B cell (primary cell): ENCODE measurements around the gene CD274. TPM values are rescaled to one million over a fixed set of nuclear protein-coding genes. Genes with fewer than 3 reads are reported as not detected.

ENCODE experiments used
- ATAC-seq: fragments of 200-7000 bp; cut with Tn5 transposase; one replicate; pipeline ENCODE4 v1.10.0; 2021; ENCODE audit warnings: low read depth, mild to moderate bottlenecking, moderate number of reproducible peaks, moderate library complexity
- CTCF ChIA-PET: fragments of 350-600 bp; sonication (Branson Sonifier 250); formaldehyde crosslinking; loops from one replicate; lab custom pipeline; 2021; ENCODE audit warnings: antibody characterized with exemption, inconsistent platforms; lab: Charles Lee
- POLR2A ChIA-PET: fragments of 350-600 bp; sonication (Branson Sonifier 250); formaldehyde crosslinking; loops from one replicate; lab custom pipeline; 2021; ENCODE audit warnings: antibody characterized with exemption; lab: Charles Lee
- DNase-seq: peaks from one replicate; pipeline ENCODE4 v3.0.0; 2013
- H2AFZ ChIP-seq: 2 replicates; pipeline ENCODE4 v1.6.1; 2012; ENCODE audit warnings: mild to moderate bottlenecking, low read depth, low read length; ENCODE audit not compliant: insufficient read depth, poor library complexity, severe bottlenecking
- H3K27ac ChIP-seq, 2 donors: 1 replicate in 1 of 2; 2 replicates in 1 of 2; pipeline ENCODE4 v1.5.1; 2012 to 2013; ENCODE audit warnings: low read length in 2 of 2, mild to moderate bottlenecking in 2 of 2, moderate library complexity in 1 of 2
- H3K27me3 ChIP-seq, 4 experiments: fragments of 200-600 bp in 1 of 4; sonication (generic) in 1 of 4; replicated peaks in 1 of 4; 1 replicate in 2 of 4; 2 replicates in 2 of 4; pipeline versions ENCODE4 v1.6.1 to v1.7.0; 2013 to 2016; ENCODE audit warnings: low read length in 3 of 4, mild to moderate bottlenecking in 2 of 4, mixed read lengths in 1 of 4, moderate library complexity in 1 of 4; ENCODE audit not compliant: insufficient read depth in 4 of 4, control insufficient read depth in 3 of 4; ENCODE audit errors: control extremely low read depth in 1 of 4
- H3K36me3 ChIP-seq, 2 experiments: replicated peaks in 1 of 2; 1 replicate in 1 of 2; 2 replicates in 1 of 2; pipeline versions ENCODE4 v1.6.1 to v1.7.1; 2013; ENCODE audit warnings: low read length in 1 of 2; ENCODE audit not compliant: insufficient read depth in 2 of 2, control insufficient read depth in 1 of 2; ENCODE audit errors: control extremely low read depth in 1 of 2, extremely low read depth in 1 of 2
- H3K4me1 ChIP-seq, 2 donors: fragments of 200-600 bp in 1 of 2; sonication (generic) in 1 of 2; 1 replicate in 1 of 2; 2 replicates in 1 of 2; pipeline versions ENCODE4 v1.5.1 to v1.6.1; 2013 to 2017; ENCODE audit warnings: low read length in 2 of 2; ENCODE audit not compliant: control insufficient read depth in 2 of 2, insufficient read depth in 2 of 2
- H3K4me2 ChIP-seq: replicated peaks from 2 replicates; pipeline ENCODE3; 2012; ENCODE audit warnings: mild to moderate bottlenecking, low read depth, low read length; ENCODE audit not compliant: poor library complexity, severe bottlenecking
- H3K4me3 ChIP-seq, 5 experiments: fragments of 200-600 bp in 1 of 5; sonication (generic) in 1 of 5; 1 replicate in 3 of 5; 2 replicates in 2 of 5; pipeline versions ENCODE4 v1.5.1 to v1.7.0; 2011 to 2016; ENCODE audit warnings: low read length in 4 of 5, mild to moderate bottlenecking in 4 of 5, low read depth in 2 of 5, control low read depth in 1 of 5, moderate library complexity in 1 of 5; ENCODE audit not compliant: insufficient read depth in 1 of 5; ENCODE audit errors: control extremely low read depth in 1 of 5, extremely low read depth in 1 of 5
- H3K79me2 ChIP-seq: fragments of 200-600 bp; sonication (generic); one replicate; pipeline ENCODE4 v1.6.0; 2016; ENCODE audit warnings: low read length; ENCODE audit not compliant: control insufficient read depth, insufficient read depth
- H3K9ac ChIP-seq: fragments of 200-600 bp; sonication (generic); 2 replicates; pipeline ENCODE4 v1.6.1; 2017; ENCODE audit warnings: mild to moderate bottlenecking, low read length, moderate library complexity
- H3K9me3 ChIP-seq, 3 donors: one replicate each; pipeline versions ENCODE4 v1.6.1 to v1.7.1; 2013; ENCODE audit warnings: low read length in 2 of 3; ENCODE audit not compliant: control insufficient read depth in 2 of 3, insufficient read depth in 1 of 3; ENCODE audit errors: control extremely low read depth in 1 of 3
- H4K20me1 ChIP-seq: 2 replicates; pipeline ENCODE4 v1.6.0; 2012; ENCODE audit warnings: mild to moderate bottlenecking, low read length; ENCODE audit not compliant: insufficient read depth, control insufficient read depth, poor library complexity, severe bottlenecking
- H3K27ac Mint-ChIP-seq: one replicate; pipeline ENCODE4 v1.8.0; 2021; ENCODE audit warnings: mixed read lengths
- H3K27me3 Mint-ChIP-seq: one replicate; pipeline ENCODE4 v1.8.0; 2021; ENCODE audit warnings: mixed read lengths
- H3K4me1 Mint-ChIP-seq: one replicate; pipeline ENCODE4 v1.8.0; 2021; ENCODE audit warnings: mixed read lengths
- H3K4me3 Mint-ChIP-seq: one replicate; pipeline ENCODE4 v1.8.0; 2021; ENCODE audit warnings: mixed read lengths
- H3K9me3 Mint-ChIP-seq: one replicate; pipeline ENCODE4 v1.8.0; 2022; ENCODE audit warnings: mixed read lengths; ENCODE audit not compliant: insufficient read depth
- CTCF ChIP-seq: fragments of 200-600 bp; IDR thresholded peaks from one replicate; pipeline ENCODE4 v1.8.0; 2022; ENCODE audit warnings: antibody characterized with exemption, mild to moderate bottlenecking
- EZH2 ChIP-seq: IDR thresholded peaks from 2 replicates; pipeline ENCODE4 v1.6.1; 2012; ENCODE audit warnings: borderline replicate concordance, low read depth, mild to moderate bottlenecking, moderate library complexity, low read length; ENCODE audit not compliant: insufficient read depth, poor library complexity, severe bottlenecking
- whole genome bisulfite sequencing: methylation state at CpG from one replicate; pipeline ENCODE4 v1.1.5; 2013; ENCODE audit warnings: missing lambda C conversion rate; ENCODE audit not compliant: insufficient coverage; 5-methylcytosine and 5-hydroxymethylcytosine counted together
- intact Hi-C: fragments of 100-400 bp; cut with micrococcal nuclease; formaldehyde crosslinking; loops from one replicate; pipeline ENCODE4 v1.10.0; 2022
- polyA plus RNA-seq: library from polyadenylated mRNA; depleted of rRNA; stranded (reverse); fragments of >200 nt; gene quantifications from 2 replicates; pipeline ENCODE4 v1.2.3, GENCODE V29; 2012
- total RNA-seq, 2 donors: library from RNA; stranded (reverse); fragments of 120-200 nt in 1 of 2; gene quantifications; 1 replicate in 1 of 2; 2 replicates in 1 of 2; pipeline versions ENCODE4 v1.2.3 to v1.2.4, GENCODE V29; 2013 to 2022

CD274 gene
- total and polyA plus RNA-seq, 2 donors (not counting 1 experiment from before 2014, with no cell fraction given): 1.4 to 7.0 TPM

- ATAC-seq: no peak
- WGBS: 93% methylated on average over 2 of the region's 3 CpGs
- no peaks in the 10 kb centered on the region for H4K20me1 ChIP-seq
- H3K9ac ChIP-seq: no peak overlapping the region
- no peak overlapping the region for H2AFZ ChIP-seq
- no peak for DNase-seq
- no peaks in the 10 kb centered on the region for H3K27me3 ChIP-seq
- no peak for TF ChIP-seq EZH2
- TF ChIP-seq CTCF: no peak
- H3K36me3 ChIP-seq: no peaks in the 10 kb centered on the region
- Mint-ChIP-seq H3K9me3 (no peaks in the 10 kb centered on the region), H3K4me1 (peaks cover 31% of the 10 kb centered on the region), H3K4me3 (no peak overlapping the region), H3K27me3 (no peaks in the 10 kb centered on the region), H3K27ac (no peak overlapping the region)
- H3K4me3 ChIP-seq: no peak overlapping the region
- ChIA-PET CTCF (interaction anchor here (0.5 to 1.2 kb wide), 2 partner anchors 260 to 577 kb away, joined by 3 read pairs; no protein-coding TSS in a partner anchor), POLR2A (no interaction called here)
- H3K4me1 ChIP-seq: peaks cover 16 to 18% of the 10 kb centered on the region in 2 donors
- H3K27ac ChIP-seq: no peak overlapping the region
- intact Hi-C loops: loop anchor here (10.0 kb wide), 1 partner anchor 112 kb away; the partner anchor contains the start of gene RLN1
- no peaks in the 10 kb centered on the region for H3K79me2 ChIP-seq
- H3K4me2 ChIP-seq: no peak overlapping the region
- no peaks in the 10 kb centered on the region for H3K9me3 ChIP-seq
These were observed 3.7 kb upstream of the CD274 start for GRCh38 chr9:5446451-5447236.

- DNase-seq (no peak), ATAC-seq (no peak)
- Histone ChIP-seq H2AFZ (no peak overlapping the region), H4K20me1 (no peaks in the 10 kb centered on the region), H3K9me3 (no peaks in the 10 kb centered on the region), H3K4me3 (no peak overlapping the region), H3K4me2 (no peak overlapping the region), H3K9ac (no peak overlapping the region), H3K27ac (no peak overlapping the region), H3K79me2 (no peaks in the 10 kb centered on the region), H3K27me3 (no peaks in the 10 kb centered on the region), H3K36me3 (no peaks in the 10 kb centered on the region), H3K4me1 (peaks cover 20 to 24% of the 10 kb centered on the region in 2 donors)
- no CpG with 5 or more reads among the region's 3 CpGs for WGBS
- Mint-ChIP-seq H3K27ac (no peak overlapping the region), H3K9me3 (no peaks in the 10 kb centered on the region), H3K27me3 (no peaks in the 10 kb centered on the region), H3K4me3 (no peak overlapping the region), H3K4me1 (peaks cover 35% of the 10 kb centered on the region)
- ChIA-PET CTCF (interaction anchor here (0.5 to 4.0 kb wide), 3 partner anchors 8 to 576 kb away, joined by 3 to 54 read pairs (median 3); partner anchors contain the start of gene PLGRKT), POLR2A (no interaction called here)
- intact Hi-C loops: loop anchor here (10.0 kb wide), 1 partner anchor 113 kb away; the partner anchor contains the start of gene RLN1
- TF ChIP-seq CTCF: no peak
- TF ChIP-seq EZH2: no peak
These were observed 3.0 kb upstream of the CD274 start for GRCh38 chr9:5447337-5447736.
